HEK293 (cell line): Measurements from ENCODE around the gene ENOX2.

Experiments
- CTCF ChIA-PET: fragments of 350-600 bp; formaldehyde crosslinking; extraction: SDS; loops from one replicate; lab custom pipeline; 2021; ENCODE audit warnings: antibody characterized with exemption; lab: Yijun Ruan, JAX
- POLR2A ChIA-PET: fragments of 300-600 bp; formaldehyde crosslinking; extraction: SDS; loops from one replicate; lab custom pipeline; 2020; ENCODE audit warnings: antibody characterized with exemption, inconsistent platforms; lab: Yijun Ruan, JAX
- H3K27ac ChIP-seq: fragments of 200-500 bp; sonication (Bioruptor generic); 2 replicates; pipeline ENCODE4 v1.5.1; 2014; ENCODE audit warnings: low read depth, low read length, control low read depth, inconsistent platforms; ENCODE audit errors: extremely low read depth
- H3K36me3 ChIP-seq, 2 experiments: fragments of 200-500 bp in 1 of 2; sonication (Bioruptor generic) in 1 of 2; 1 replicate in 1 of 2; 2 replicates in 1 of 2; pipeline ENCODE4 v1.5.1; 2014 to 2017; ENCODE audit warnings: inconsistent platforms in 2 of 2, low read length in 2 of 2; ENCODE audit not compliant: control insufficient read depth in 2 of 2, insufficient read depth in 1 of 2
- H3K4me1 ChIP-seq: fragments of 200-500 bp; sonication (Bioruptor generic); 2 replicates; pipeline ENCODE4 v1.5.1; 2014; ENCODE audit warnings: mild to moderate bottlenecking, low read length, inconsistent platforms; ENCODE audit not compliant: control insufficient read depth, insufficient read depth
- H3K4me3 ChIP-seq: 2 replicates; pipeline ENCODE4 v1.5.1; 2011; ENCODE audit warnings: low read depth, mild to moderate bottlenecking, control low read depth, low read length, moderate library complexity
- H3K9me3 ChIP-seq: fragments of 200-500 bp; sonication (Bioruptor generic); 2 replicates; pipeline ENCODE4 v1.5.1; 2014; ENCODE audit warnings: low read depth, low read length, inconsistent platforms; ENCODE audit not compliant: control insufficient read depth, insufficient read depth
- FEZF1 ChIP-seq: fragments of 450-650 bp; formaldehyde crosslinking; IDR thresholded peaks from 2 replicates; pipeline ENCODE4 v1.5.1; 2016; ENCODE audit warnings: missing biosample characterization, missing genetic modification characterization
- HOXD13 ChIP-seq: sonication (generic); formaldehyde crosslinking; IDR thresholded peaks from 2 replicates; pipeline ENCODE4 v1.8.0; 2022; ENCODE audit warnings: missing genetic modification reagents, borderline replicate concordance
- IKZF3 ChIP-seq: fragments of 450-650 bp; IDR thresholded peaks from 2 replicates; pipeline ENCODE4 v1.5.0; 2018; ENCODE audit warnings: missing biosample characterization, mild to moderate bottlenecking, missing genetic modification characterization, moderate library complexity
- MZF1 ChIP-seq: fragments of 450-650 bp; formaldehyde crosslinking; IDR thresholded peaks from 2 replicates; pipeline ENCODE4 v1.5.1; 2017; ENCODE audit warnings: missing biosample characterization, missing genetic modification characterization, borderline replicate concordance
- OSR2 ChIP-seq: fragments of 450-650 bp; formaldehyde crosslinking; IDR thresholded peaks from 2 replicates; pipeline ENCODE4 v1.5.1; 2016; ENCODE audit warnings: missing biosample characterization, missing genetic modification characterization
- OVOL3 ChIP-seq: fragments of 450-650 bp; formaldehyde crosslinking; IDR thresholded peaks from 2 replicates; pipeline ENCODE4 v1.5.1; 2016; ENCODE audit warnings: missing biosample characterization, missing genetic modification characterization
- SP7 ChIP-seq: fragments of 450-650 bp; formaldehyde crosslinking; IDR thresholded peaks from 2 replicates; pipeline ENCODE4 v1.5.1; 2016; ENCODE audit warnings: missing biosample characterization, missing genetic modification characterization
- ZBTB17 ChIP-seq: fragments of 450-650 bp; formaldehyde crosslinking; IDR thresholded peaks from 2 replicates; pipeline ENCODE4 v1.5.1; 2016; ENCODE audit warnings: missing biosample characterization, missing genetic modification characterization
- ZBTB8A ChIP-seq: fragments of 450-650 bp; formaldehyde crosslinking; IDR thresholded peaks from 2 replicates; pipeline ENCODE4 v1.5.1; 2016; ENCODE audit warnings: missing biosample characterization, missing genetic modification characterization
- ZNF16 ChIP-seq: fragments of 450-650 bp; formaldehyde crosslinking; IDR thresholded peaks from 2 replicates; pipeline ENCODE4 v1.5.1; 2016; ENCODE audit warnings: low read depth, missing biosample characterization, missing genetic modification characterization
- ZNF19 ChIP-seq: fragments of 450-650 bp; formaldehyde crosslinking; IDR thresholded peaks from 2 replicates; pipeline ENCODE4; 2016; ENCODE audit warnings: missing biosample characterization, missing genetic modification characterization, low read depth
- ZNF202 ChIP-seq: fragments of 450-650 bp; formaldehyde crosslinking; IDR thresholded peaks from 2 replicates; pipeline ENCODE4 v1.5.1; 2016; ENCODE audit warnings: missing biosample characterization, missing genetic modification characterization, borderline replicate concordance
- ZNF350 ChIP-seq: fragments of 450-650 bp; formaldehyde crosslinking; IDR thresholded peaks from 2 replicates; pipeline ENCODE4 v1.5.0; 2017; ENCODE audit warnings: missing biosample characterization, mild to moderate bottlenecking, missing genetic modification characterization
- ZNF843 ChIP-seq: fragments of 450-650 bp; formaldehyde crosslinking; IDR thresholded peaks from 2 replicates; pipeline ENCODE4 v1.5.1; 2016; ENCODE audit warnings: missing biosample characterization, missing genetic modification characterization
- ZSCAN23 ChIP-seq: fragments of 450-650 bp; formaldehyde crosslinking; IDR thresholded peaks from 2 replicates; pipeline ENCODE4 v1.5.1; 2016; ENCODE audit warnings: missing biosample characterization, missing genetic modification characterization
- TF ChIP-seq, protein P1 (sequence below): fragments of 450-650 bp; formaldehyde crosslinking; IDR thresholded peaks from 2 replicates; pipeline ENCODE4 v1.5.1; 2016; ENCODE audit warnings: missing biosample characterization, missing genetic modification characterization, low read depth
- TF ChIP-seq, protein P2 (sequence below): fragments of 450-650 bp; formaldehyde crosslinking; IDR thresholded peaks from 2 replicates; pipeline ENCODE4 v1.5.1; 2016; ENCODE audit warnings: missing biosample characterization, missing genetic modification characterization
- TF ChIP-seq, protein P3 (sequence below): fragments of 450-650 bp; formaldehyde crosslinking; IDR thresholded peaks from 2 replicates; pipeline ENCODE4 v1.5.1; 2016; ENCODE audit warnings: missing biosample characterization, missing genetic modification characterization
- TF ChIP-seq, protein P4 (sequence below): fragments of 450-650 bp; formaldehyde crosslinking; IDR thresholded peaks from 2 replicates; pipeline ENCODE4 v1.5.1; 2017; ENCODE audit warnings: missing biosample characterization, missing genetic modification characterization
- TF ChIP-seq, protein P5 (sequence below): fragments of 450-650 bp; formaldehyde crosslinking; IDR thresholded peaks from 2 replicates; pipeline ENCODE4 v1.5.1; 2016; ENCODE audit warnings: missing biosample characterization, missing genetic modification characterization
- TF ChIP-seq, protein P6 (sequence below): fragments of 450-650 bp; formaldehyde crosslinking; IDR thresholded peaks from 2 replicates; pipeline ENCODE4 v1.5.1; 2017; ENCODE audit warnings: missing biosample characterization, missing genetic modification characterization
- TF ChIP-seq, protein P7 (sequence below): fragments of 450-650 bp; IDR thresholded peaks from 2 replicates; pipeline ENCODE4 v1.5.1; 2018; ENCODE audit warnings: missing biosample characterization, missing genetic modification characterization

Gene ENOX2

DNA sequence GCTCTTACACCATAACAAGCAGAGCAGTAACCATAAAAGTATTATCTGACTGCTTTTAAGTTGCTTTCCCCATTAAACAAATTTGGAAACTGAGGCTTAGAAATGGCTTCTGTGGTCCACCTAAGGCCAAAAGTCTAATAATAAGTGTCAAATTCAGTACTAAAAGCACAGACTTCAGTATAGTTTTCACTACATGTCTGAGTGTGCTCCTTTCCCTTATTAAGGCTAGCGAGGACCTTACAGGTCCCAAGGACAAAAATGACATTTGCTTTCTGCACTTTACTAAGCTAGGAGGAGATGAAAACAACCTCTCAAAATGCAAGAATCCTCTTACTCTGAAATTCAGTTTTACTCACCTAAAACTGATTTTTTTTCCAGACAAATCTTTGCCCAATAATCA lies 127.2 kb downstream of the ENOX2 start (continued):
- TF ChIP-seq, protein P1, sequence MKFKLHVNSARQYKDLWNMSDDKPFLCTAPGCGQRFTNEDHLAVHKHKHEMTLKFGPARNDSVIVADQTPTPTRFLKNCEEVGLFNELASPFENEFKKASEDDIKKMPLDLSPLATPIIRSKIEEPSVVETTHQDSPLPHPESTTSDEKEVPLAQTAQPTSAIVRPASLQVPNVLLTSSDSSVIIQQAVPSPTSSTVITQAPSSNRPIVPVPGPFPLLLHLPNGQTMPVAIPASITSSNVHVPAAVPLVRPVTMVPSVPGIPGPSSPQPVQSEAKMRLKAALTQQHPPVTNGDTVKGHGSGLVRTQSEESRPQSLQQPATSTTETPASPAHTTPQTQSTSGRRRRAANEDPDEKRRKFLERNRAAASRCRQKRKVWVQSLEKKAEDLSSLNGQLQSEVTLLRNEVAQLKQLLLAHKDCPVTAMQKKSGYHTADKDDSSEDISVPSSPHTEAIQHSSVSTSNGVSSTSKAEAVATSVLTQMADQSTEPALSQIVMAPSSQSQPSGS (tag by site-specific recombination): no peak
- TF ChIP-seq, protein P2, sequence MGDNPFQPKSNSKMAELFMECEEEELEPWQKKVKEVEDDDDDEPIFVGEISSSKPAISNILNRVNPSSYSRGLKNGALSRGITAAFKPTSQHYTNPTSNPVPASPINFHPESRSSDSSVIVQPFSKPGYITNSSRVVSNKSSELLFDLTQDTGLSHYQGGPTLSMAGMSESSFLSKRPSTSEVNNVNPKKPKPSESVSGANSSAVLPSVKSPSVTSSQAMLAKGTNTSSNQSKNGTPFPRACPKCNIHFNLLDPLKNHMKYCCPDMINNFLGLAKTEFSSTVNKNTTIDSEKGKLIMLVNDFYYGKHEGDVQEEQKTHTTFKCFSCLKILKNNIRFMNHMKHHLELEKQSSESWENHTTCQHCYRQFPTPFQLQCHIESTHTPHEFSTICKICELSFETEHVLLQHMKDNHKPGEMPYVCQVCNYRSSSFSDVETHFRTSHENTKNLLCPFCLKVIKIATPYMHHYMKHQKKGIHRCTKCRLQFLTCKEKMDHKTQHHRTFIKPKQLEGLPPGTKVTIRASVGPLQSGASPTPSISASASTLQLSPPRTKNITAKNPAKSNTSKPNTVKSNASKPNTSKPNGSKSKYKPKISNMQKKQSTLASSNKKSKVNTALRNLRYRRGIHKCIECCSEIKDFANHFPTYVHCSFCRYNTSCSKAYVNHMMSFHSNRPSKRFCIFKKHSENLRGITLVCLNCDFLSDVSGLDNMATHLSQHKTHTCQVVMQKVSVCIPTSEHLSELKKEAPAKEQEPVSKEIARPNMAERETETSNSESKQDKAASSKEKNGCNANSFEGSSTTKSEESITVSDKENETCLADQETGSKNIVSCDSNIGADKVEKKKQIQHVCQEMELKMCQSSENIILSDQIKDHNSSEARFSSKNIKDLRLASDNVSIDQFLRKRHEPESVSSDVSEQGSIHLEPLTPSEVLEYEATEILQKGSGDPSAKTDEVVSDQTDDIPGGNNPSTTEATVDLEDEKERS (tag by site-specific recombination): no peak
- TF ChIP-seq FEZF1 (tag by site-specific recombination): no peak

DNA sequence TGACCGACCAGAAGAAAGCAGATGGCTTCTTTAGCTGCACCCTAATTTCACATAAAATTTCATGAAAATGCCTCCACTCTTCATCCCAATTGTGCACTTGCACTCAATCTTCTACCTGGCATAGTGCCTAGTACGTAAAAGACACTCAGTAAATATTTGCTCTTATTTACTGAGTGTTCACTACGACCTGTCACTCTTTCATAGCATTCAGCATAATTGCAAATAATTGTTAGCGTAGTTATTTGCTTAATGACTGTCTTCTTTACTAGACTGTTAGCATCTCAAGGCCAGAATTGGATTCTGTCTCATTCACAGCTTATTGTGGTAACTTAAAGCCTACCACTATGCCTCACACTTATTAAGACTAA lies 130.2 kb downstream of the ENOX2 start:
- Histone ChIP-seq H3K4me1 (peaks cover 14% of the 10 kb centered on the region), H3K36me3 (no peaks in the 10 kb centered on the region), H3K27ac (peak overlapping the region; percentile 40; the same call in 1 of the 2 replicates), H3K9me3 (no peaks in the 10 kb centered on the region), H3K4me3 (no peak overlapping the region)
- ChIA-PET POLR2A (interaction anchor here (0.8 kb wide), 1 partner anchor 130 kb away, joined by 4 read pairs; the partner anchor contains the start of gene ENOX2), CTCF (interaction anchor here (0.9 kb wide), 1 partner anchor 56 kb away, joined by 3 read pairs; no protein-coding TSS in a partner anchor)
- 0 out of 2 replicates have a peak, but pooled peaks have one; percentile 5 for TF ChIP-seq SP7
- no peak for TF ChIP-seq ZNF202 (tag by site-specific recombination)
- TF ChIP-seq ZNF16 (tag by site-specific recombination): no peak
- 0 out of 2 replicates have a peak, but pooled peaks have one; percentile 42 for TF ChIP-seq ZBTB17
- peak; percentile 58 for TF ChIP-seq OSR2
- no peak for TF ChIP-seq ZBTB8A (tag by site-specific recombination)
- TF ChIP-seq, protein P3, sequence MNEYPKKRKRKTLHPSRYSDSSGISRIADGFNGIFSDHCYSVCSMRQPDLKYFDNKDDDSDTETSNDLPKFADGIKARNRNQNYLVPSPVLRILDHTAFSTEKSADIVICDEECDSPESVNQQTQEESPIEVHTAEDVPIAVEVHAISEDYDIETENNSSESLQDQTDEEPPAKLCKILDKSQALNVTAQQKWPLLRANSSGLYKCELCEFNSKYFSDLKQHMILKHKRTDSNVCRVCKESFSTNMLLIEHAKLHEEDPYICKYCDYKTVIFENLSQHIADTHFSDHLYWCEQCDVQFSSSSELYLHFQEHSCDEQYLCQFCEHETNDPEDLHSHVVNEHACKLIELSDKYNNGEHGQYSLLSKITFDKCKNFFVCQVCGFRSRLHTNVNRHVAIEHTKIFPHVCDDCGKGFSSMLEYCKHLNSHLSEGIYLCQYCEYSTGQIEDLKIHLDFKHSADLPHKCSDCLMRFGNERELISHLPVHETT (tag by site-specific recombination): 0 out of 2 replicates have a peak, but pooled peaks have one; percentile 4
- TF ChIP-seq, protein P4, sequence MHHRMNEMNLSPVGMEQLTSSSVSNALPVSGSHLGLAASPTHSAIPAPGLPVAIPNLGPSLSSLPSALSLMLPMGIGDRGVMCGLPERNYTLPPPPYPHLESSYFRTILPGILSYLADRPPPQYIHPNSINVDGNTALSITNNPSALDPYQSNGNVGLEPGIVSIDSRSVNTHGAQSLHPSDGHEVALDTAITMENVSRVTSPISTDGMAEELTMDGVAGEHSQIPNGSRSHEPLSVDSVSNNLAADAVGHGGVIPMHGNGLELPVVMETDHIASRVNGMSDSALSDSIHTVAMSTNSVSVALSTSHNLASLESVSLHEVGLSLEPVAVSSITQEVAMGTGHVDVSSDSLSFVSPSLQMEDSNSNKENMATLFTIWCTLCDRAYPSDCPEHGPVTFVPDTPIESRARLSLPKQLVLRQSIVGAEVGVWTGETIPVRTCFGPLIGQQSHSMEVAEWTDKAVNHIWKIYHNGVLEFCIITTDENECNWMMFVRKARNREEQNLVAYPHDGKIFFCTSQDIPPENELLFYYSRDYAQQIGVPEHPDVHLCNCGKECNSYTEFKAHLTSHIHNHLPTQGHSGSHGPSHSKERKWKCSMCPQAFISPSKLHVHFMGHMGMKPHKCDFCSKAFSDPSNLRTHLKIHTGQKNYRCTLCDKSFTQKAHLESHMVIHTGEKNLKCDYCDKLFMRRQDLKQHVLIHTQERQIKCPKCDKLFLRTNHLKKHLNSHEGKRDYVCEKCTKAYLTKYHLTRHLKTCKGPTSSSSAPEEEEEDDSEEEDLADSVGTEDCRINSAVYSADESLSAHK: 0 out of 2 replicates have a peak, but pooled peaks have one; percentile 5
- 0 out of 2 replicates have a peak, but pooled peaks have one; percentile 3 for TF ChIP-seq ZSCAN23 (tag by site-specific recombination)
- TF ChIP-seq ZNF843 (tag by site-specific recombination): 0 out of 2 replicates have a peak, but pooled peaks have one; percentile 38
- TF ChIP-seq, protein P5, sequence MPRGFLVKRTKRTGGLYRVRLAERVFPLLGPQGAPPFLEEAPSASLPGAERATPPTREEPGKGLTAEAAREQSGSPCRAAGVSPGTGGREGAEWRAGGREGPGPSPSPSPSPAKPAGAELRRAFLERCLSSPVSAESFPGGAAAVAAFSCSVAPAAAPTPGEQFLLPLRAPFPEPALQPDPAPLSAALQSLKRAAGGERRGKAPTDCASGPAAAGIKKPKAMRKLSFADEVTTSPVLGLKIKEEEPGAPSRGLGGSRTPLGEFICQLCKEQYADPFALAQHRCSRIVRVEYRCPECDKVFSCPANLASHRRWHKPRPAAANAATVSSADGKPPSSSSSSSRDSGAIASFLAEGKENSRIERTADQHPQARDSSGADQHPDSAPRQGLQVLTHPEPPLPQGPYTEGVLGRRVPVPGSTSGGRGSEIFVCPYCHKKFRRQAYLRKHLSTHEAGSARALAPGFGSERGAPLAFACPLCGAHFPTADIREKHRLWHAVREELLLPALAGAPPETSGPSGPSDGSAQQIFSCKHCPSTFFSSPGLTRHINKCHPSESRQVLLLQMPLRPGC: peak; percentile 65; the same call in 1 of the 2 replicates
- TF ChIP-seq FEZF1 (tag by site-specific recombination): peak; percentile 71
- peak; percentile 4; the same call in 1 of the 2 replicates for TF ChIP-seq IKZF3 (tag by site-specific recombination)
- TF ChIP-seq HOXD13: no peak
- TF ChIP-seq, protein P6, sequence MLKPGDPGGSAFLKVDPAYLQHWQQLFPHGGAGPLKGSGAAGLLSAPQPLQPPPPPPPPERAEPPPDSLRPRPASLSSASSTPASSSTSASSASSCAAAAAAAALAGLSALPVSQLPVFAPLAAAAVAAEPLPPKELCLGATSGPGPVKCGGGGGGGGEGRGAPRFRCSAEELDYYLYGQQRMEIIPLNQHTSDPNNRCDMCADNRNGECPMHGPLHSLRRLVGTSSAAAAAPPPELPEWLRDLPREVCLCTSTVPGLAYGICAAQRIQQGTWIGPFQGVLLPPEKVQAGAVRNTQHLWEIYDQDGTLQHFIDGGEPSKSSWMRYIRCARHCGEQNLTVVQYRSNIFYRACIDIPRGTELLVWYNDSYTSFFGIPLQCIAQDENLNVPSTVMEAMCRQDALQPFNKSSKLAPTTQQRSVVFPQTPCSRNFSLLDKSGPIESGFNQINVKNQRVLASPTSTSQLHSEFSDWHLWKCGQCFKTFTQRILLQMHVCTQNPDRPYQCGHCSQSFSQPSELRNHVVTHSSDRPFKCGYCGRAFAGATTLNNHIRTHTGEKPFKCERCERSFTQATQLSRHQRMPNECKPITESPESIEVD: 0 out of 2 replicates have a peak, but pooled peaks have one; percentile 19
- peak; percentile 40; the same call in 1 of the 2 replicates for TF ChIP-seq OVOL3 (tag by site-specific recombination)
- TF ChIP-seq ZNF350: no peak
- no peak for TF ChIP-seq ZNF19 (tag by site-specific recombination)
- TF ChIP-seq MZF1: 0 out of 2 replicates have a peak, but pooled peaks have one; percentile 30
- TF ChIP-seq, protein P7, sequence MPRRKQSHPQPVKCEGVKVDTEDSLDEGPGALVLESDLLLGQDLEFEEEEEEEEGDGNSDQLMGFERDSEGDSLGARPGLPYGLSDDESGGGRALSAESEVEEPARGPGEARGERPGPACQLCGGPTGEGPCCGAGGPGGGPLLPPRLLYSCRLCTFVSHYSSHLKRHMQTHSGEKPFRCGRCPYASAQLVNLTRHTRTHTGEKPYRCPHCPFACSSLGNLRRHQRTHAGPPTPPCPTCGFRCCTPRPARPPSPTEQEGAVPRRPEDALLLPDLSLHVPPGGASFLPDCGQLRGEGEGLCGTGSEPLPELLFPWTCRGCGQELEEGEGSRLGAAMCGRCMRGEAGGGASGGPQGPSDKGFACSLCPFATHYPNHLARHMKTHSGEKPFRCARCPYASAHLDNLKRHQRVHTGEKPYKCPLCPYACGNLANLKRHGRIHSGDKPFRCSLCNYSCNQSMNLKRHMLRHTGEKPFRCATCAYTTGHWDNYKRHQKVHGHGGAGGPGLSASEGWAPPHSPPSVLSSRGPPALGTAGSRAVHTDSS (tag by site-specific recombination): 0 out of 2 replicates have a peak, but pooled peaks have one; percentile 46
